GM12801 (cell line): ENCODE measurements around the gene STK39.

ENCODE experiments used
- CTCF ChIP-seq: IDR thresholded peaks from one replicate; pipeline ENCODE4 v1.5.1; 2011; ENCODE audit warnings: control low read depth; ENCODE audit not compliant: insufficient read length; ENCODE audit errors: extremely low read depth

Gene STK39

GRCh38 chr2:168247341-168248261 lies at the start of gene STK39:
Gene STK39, minus strand, starts transcription at chr2:168247595. Its CDS starts 160 bp downstream, at chr2:168247435.
- no peak for TF ChIP-seq CTCF

- TF ChIP-seq CTCF = no peak
Measured at GRCh38 chr2:168295051-168295450, 47.7 kb upstream of the STK39 start.

- TF ChIP-seq CTCF = no peak
Measured at GRCh38 chr2:168294409-168294808, 47.0 kb upstream of the STK39 start.

- TF ChIP-seq CTCF = no peak
Measured at GRCh38 chr2:168293766-168294165, 46.4 kb upstream of the STK39 start.

GRCh38 chr2:168290391-168290790 lies 43.0 kb upstream of the STK39 start:
- no peak for TF ChIP-seq CTCF

GRCh38 chr2:168289880-168290279 lies 42.5 kb upstream of the STK39 start:
- no peak for TF ChIP-seq CTCF

GRCh38 chr2:168286535-168286934 lies 39.1 kb upstream of the STK39 start:
- TF ChIP-seq CTCF = no peak
